DOHH2 (cell line): Measurements from ENCODE around the gene CHMP4A.

ENCODE experiments used
- H3F3A ChIP-seq: fragments of 200-600 bp; sonication (generic), shearing (Covaris generic); 2 replicates; pipeline ENCODE4 v1.6.0; 2016; ENCODE audit warnings: antibody characterized with exemption, mild to moderate bottlenecking; ENCODE audit not compliant: control insufficient read depth, insufficient read depth
- H3K27ac ChIP-seq: fragments of 200-600 bp; sonication (generic); 2 replicates; pipeline ENCODE4 v1.5.1; 2014; ENCODE audit warnings: low read depth, mild to moderate bottlenecking, low read length, moderate library complexity
- H3K27me3 ChIP-seq: fragments of 200-600 bp; sonication (generic); 2 replicates; pipeline ENCODE4 v1.6.1; 2014; ENCODE audit warnings: mild to moderate bottlenecking, low read length, mixed read lengths; ENCODE audit not compliant: control insufficient read depth
- H3K36me3 ChIP-seq: fragments of 200-600 bp; sonication (generic); 2 replicates; pipeline ENCODE4 v1.6.1; 2014; ENCODE audit warnings: mild to moderate bottlenecking, low read length, moderate library complexity, mixed read lengths; ENCODE audit not compliant: control insufficient read depth
- H3K4me1 ChIP-seq: fragments of 200-600 bp; sonication (generic); 2 replicates; pipeline ENCODE4 v1.6.1; 2014; ENCODE audit warnings: mild to moderate bottlenecking, low read length, mixed read lengths; ENCODE audit not compliant: control insufficient read depth
- H3K4me2 ChIP-seq: fragments of 200-600 bp; sonication (generic); 2 replicates; pipeline ENCODE4 v1.6.0; 2014; ENCODE audit warnings: mild to moderate bottlenecking, low read length, moderate library complexity
- H3K4me3 ChIP-seq: fragments of 200-600 bp; sonication (generic); 2 replicates; pipeline ENCODE4 v1.5.1; 2014; ENCODE audit warnings: mild to moderate bottlenecking, low read length, mixed read lengths
- H3K79me2 ChIP-seq: fragments of 200-600 bp; sonication (generic); 2 replicates; pipeline ENCODE4 v1.6.1; 2014; ENCODE audit warnings: mild to moderate bottlenecking, low read length, mixed read lengths; ENCODE audit not compliant: control insufficient read depth
- H3K9me2 ChIP-seq: fragments of 200-600 bp; sonication (generic); replicated peaks from 2 replicates; pipeline ENCODE4 v1.6.1; 2014; ENCODE audit warnings: mild to moderate bottlenecking, low read length, mixed read lengths; ENCODE audit not compliant: control insufficient read depth
- H3K9me3 ChIP-seq: fragments of 200-600 bp; sonication (generic); 2 replicates; pipeline ENCODE4 v1.6.1; 2014; ENCODE audit warnings: antibody characterized with exemption, low read length, mixed read lengths; ENCODE audit not compliant: control insufficient read depth, insufficient read depth
- H4K20me1 ChIP-seq: fragments of 200-600 bp; sonication (generic); 2 replicates; pipeline ENCODE4 v1.6.0; 2014; ENCODE audit warnings: low read depth, mild to moderate bottlenecking, antibody characterized with exemption, low read length, moderate library complexity; ENCODE audit not compliant: control insufficient read depth, insufficient read depth
- CTCF ChIP-seq: fragments of 200-600 bp; sonication (generic); IDR thresholded peaks from one replicate; pipeline ENCODE4 v1.5.1; 2014; ENCODE audit warnings: antibody characterized with exemption, mild to moderate bottlenecking, low read depth, low read length; ENCODE audit not compliant: poor library complexity, severe bottlenecking
- EZH2phosphoT487 ChIP-seq: fragments of 200-600 bp; sonication (generic); IDR thresholded peaks from 2 replicates; pipeline ENCODE4 v1.6.1; 2017; ENCODE audit warnings: borderline replicate concordance, mild to moderate bottlenecking, antibody characterized with exemption, low read length, moderate library complexity, mixed read lengths

The CHMP4A gene

GRCh38 chr14:24162093-24162492 lies 51.2 kb downstream of the CHMP4A start:
- Histone ChIP-seq H3K36me3 (peaks cover 60% of the 10 kb centered on the region), H4K20me1 (no peaks in the 10 kb centered on the region)
- TF ChIP-seq CTCF (no peak), EZH2phosphoT487 (no peak)

GRCh38 chr14:24160850-24161804 lies 52.2 kb downstream of the CHMP4A start, which contains the start of gene IRF9:
Gene IRF9, plus strand, starts transcription at chr14:24161265. Its CDS starts 880 bp downstream, at chr14:24162145.
- TF ChIP-seq CTCF (peak; percentile 97), EZH2phosphoT487 (no peak)
- H3K4me2 ChIP-seq: peak within 1 kb of the TSS; percentile 86
- H3K4me3 ChIP-seq: peak within 1 kb of the TSS; percentile 74
- H3F3A ChIP-seq: no peaks in the 10 kb centered on the region
- H3K9me3 ChIP-seq: no peaks in the 10 kb centered on the region
- H3K4me1 ChIP-seq: peaks cover 17% of the 10 kb centered on the region
- no peaks in the 10 kb centered on the region for H3K9me2 ChIP-seq
- H3K36me3 ChIP-seq: peaks cover 62% of the 10 kb centered on the region
- peaks cover 7% of the 10 kb centered on the region for H3K79me2 ChIP-seq
- H3K27ac ChIP-seq: peak within 1 kb of the TSS; percentile 65
- no peaks in the 10 kb centered on the region for H4K20me1 ChIP-seq
- no peaks in the 10 kb centered on the region for H3K27me3 ChIP-seq

More at GRCh38 chr14:24162093-24162492, 51.2 kb downstream of the CHMP4A start:
- H3K27ac ChIP-seq: peak overlapping the region; percentile 65; the same call in 1 of the 2 replicates
- peak overlapping the region; percentile 74 for H3K4me3 ChIP-seq
- H3K4me2 ChIP-seq: peak overlapping the region; percentile 86
- peaks cover 17% of the 10 kb centered on the region for H3K4me1 ChIP-seq
- no peaks in the 10 kb centered on the region for H3K27me3 ChIP-seq
- no peaks in the 10 kb centered on the region for H3K9me2 ChIP-seq
- peaks cover 7% of the 10 kb centered on the region for H3K79me2 ChIP-seq
- no peaks in the 10 kb centered on the region for H3K9me3 ChIP-seq
- H3F3A ChIP-seq: no peaks in the 10 kb centered on the region

- Histone ChIP-seq H3K9me2 (no peaks in the 10 kb centered on the region), H3K4me3 (no peak overlapping the region), H3K36me3 (peaks cover 61% of the 10 kb centered on the region), H3K9me3 (no peaks in the 10 kb centered on the region), H3K27me3 (no peaks in the 10 kb centered on the region), H4K20me1 (no peaks in the 10 kb centered on the region), H3F3A (no peaks in the 10 kb centered on the region), H3K4me1 (peaks cover 17% of the 10 kb centered on the region), H3K79me2 (peaks cover 7% of the 10 kb centered on the region), H3K27ac (no peak overlapping the region), H3K4me2 (peak overlapping the region; percentile 86; the same call in 1 of the 2 replicates)
- TF ChIP-seq EZH2phosphoT487 (no peak), CTCF (no peak)
These were observed 52.8 kb downstream of the CHMP4A start for GRCh38 chr14:24160499-24160849.
